SHP77 treated with DMSO at 0.1 percent for 48 hours (cell line): ENCODE data around the gene ANKRD29.

Source experiments
- DNase-seq: peaks from one replicate; lab custom pipeline; 2025; lab: John Stamatoyannopoulos, UW

ANKRD29 gene

GRCh38 chr18:23662309-23663263, at the start of gene ANKRD29:
ANKRD29 (minus strand) TSS chr18:23662911; CDS start chr18:23662730, 181 bp downstream.
- no peak for DNase-seq

- DNase-seq = no peak
Observed at GRCh38 chr18:23712445-23712844, 49.7 kb upstream of the ANKRD29 start.

GRCh38 chr18:23711426-23711825, 48.7 kb upstream of the ANKRD29 start:
- no peak for DNase-seq

GRCh38 chr18:23710946-23711345, 48.2 kb upstream of the ANKRD29 start:
- no peak for DNase-seq

- no peak for DNase-seq
Observed at GRCh38 chr18:23710068-23710527, 47.4 kb upstream of the ANKRD29 start.

GRCh38 chr18:23706971-23707640, 44.4 kb upstream of the ANKRD29 start:
- no peak for DNase-seq

- no peak for DNase-seq
Observed at GRCh38 chr18:23704806-23705205, 42.1 kb upstream of the ANKRD29 start.

- DNase-seq = no peak
Observed at GRCh38 chr18:23703987-23704384, 41.3 kb upstream of the ANKRD29 start.

- DNase-seq = peak; percentile 59
Observed at GRCh38 chr18:23703057-23703986, 40.6 kb upstream of the ANKRD29 start.

- DNase-seq = no peak
Observed at GRCh38 chr18:23702606-23703005, 39.9 kb upstream of the ANKRD29 start.

- no peak for DNase-seq
Observed at GRCh38 chr18:23701544-23702064, 38.9 kb upstream of the ANKRD29 start.

GRCh38 chr18:23701017-23701416, 38.3 kb upstream of the ANKRD29 start:
- DNase-seq = no peak

GRCh38 chr18:23694637-23695430, 32.1 kb upstream of the ANKRD29 start:
- no peak for DNase-seq

- DNase-seq = no peak
Observed at GRCh38 chr18:23693846-23694245, 31.1 kb upstream of the ANKRD29 start.

GRCh38 chr18:23690505-23691068, 27.9 kb upstream of the ANKRD29 start:
- DNase-seq = no peak

- no peak for DNase-seq
Observed at GRCh38 chr18:23689616-23690504, 27.1 kb upstream of the ANKRD29 start.

- no peak for DNase-seq
Observed at GRCh38 chr18:23689031-23689615, 26.4 kb upstream of the ANKRD29 start, which contains the start of gene LAMA3. LAMA3 (plus strand) TSS chr18:23689453; CDS start chr18:23689684, 231 bp downstream.

- DNase-seq = no peak
Observed at GRCh38 chr18:23688528-23688927, 25.8 kb upstream of the ANKRD29 start.
